HG03354 (cell line): ENCODE results near the gene MAGI2.
"Not testable (repeated sequence)": the region's sequence is repeated elsewhere in the genome, so short reads cannot be mapped to it uniquely, and the experiment has no call there.

Experiments
- ATAC-seq: cut with Tn5 transposase; IDR thresholded peaks from one replicate; pipeline ENCODE4 v1.9.1; 2021; ENCODE audit warnings: mild to moderate bottlenecking; ENCODE audit not compliant: unreplicated experiment, poor library complexity, severe bottlenecking

The MAGI2 gene

GRCh38 chr7:79009647-79010046 is 443.8 kb downstream of the MAGI2 start:
- ATAC-seq, result no peak

GRCh38 chr7:79008786-79009185 is 444.7 kb downstream of the MAGI2 start:
- ATAC-seq, result no peak

DNA sequence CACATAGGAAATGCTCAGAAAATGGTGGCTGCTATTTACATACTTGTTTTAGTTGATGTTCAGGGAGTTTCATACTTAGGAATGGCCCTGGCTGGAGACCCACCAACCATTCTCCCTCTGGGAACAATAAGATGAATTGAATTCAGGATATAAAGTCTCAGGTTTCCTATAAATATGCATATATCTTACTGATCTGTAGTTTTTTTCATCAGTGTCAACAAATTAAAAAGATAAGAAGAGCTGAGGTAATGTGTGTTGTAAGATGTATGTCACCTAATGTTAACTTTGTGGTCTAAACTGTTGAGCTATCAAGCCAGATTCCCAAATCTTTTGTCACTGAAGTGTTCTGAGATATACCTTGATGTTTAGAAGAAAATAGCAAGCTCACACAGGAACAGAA is 457.5 kb downstream of the MAGI2 start:
- no peak for ATAC-seq

- no peak for ATAC-seq
These were observed 460.1 kb downstream of the MAGI2 start for GRCh38 chr7:78993341-78993740.

DNA sequence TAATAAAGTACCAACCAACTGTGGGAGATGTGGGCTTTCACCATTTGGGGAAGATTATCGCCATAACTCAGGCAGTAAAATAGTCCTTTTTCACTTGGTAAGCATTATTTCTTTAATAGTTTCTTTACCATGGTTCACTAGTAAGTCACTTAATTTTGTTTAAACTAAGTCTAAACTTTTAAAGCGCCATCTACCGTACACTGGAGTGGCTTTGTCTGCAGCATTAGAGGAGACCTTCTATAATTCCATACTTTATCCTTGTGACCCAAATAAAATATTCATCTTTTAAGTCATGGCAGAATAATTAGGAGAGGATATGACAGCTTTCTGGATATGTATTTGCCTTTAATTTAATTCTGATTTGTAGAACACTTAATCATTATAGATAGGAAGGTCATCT is 468.0 kb downstream of the MAGI2 start:
- no peak for ATAC-seq

- no peak for ATAC-seq
These were observed 470.0 kb downstream of the MAGI2 start for GRCh38 chr7:78983483-78983882.

DNA sequence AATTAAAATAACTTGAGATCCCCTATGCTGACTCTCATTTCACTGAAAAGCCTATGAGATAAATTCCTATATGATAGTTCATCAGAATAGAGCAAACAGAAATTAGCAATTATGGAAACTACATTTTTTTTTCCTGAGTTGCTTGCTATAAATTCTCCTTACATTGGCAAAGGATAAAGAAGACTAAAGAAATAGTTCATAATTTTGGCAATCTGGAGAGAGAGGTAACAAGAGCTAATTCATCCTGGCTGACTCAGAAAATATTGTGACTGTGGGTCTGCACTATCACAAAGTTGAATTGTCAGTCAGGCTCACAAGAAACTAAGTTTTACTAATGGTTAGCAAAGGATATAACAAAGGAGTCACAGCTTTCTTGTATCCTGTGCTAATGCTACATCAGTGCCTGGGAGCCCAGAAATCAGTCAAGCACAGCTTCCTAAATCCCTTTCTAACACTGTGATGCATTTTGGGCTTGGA is 483.0 kb downstream of the MAGI2 start:
- ATAC-seq, result no peak

DNA sequence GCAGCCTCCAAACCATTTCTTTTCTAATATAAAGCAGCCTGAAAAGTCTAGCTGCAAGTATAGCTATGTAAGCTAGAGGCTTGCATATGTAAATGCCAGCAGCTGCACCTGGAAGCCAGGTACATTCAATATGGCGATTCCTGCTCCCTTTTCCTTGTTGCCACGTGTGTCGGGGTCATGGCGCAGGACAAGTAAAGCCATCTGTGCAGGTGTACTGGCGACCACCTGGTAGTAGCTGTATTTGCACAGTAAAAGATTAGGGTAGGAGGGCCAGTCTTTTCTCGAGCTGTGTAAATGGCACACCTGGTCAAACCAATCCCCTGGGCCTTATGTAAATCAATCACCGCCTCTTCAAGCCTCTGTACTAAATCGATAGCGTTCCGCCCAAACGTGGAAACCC is 484.5 kb downstream of the MAGI2 start:
- no peak for ATAC-seq

DNA sequence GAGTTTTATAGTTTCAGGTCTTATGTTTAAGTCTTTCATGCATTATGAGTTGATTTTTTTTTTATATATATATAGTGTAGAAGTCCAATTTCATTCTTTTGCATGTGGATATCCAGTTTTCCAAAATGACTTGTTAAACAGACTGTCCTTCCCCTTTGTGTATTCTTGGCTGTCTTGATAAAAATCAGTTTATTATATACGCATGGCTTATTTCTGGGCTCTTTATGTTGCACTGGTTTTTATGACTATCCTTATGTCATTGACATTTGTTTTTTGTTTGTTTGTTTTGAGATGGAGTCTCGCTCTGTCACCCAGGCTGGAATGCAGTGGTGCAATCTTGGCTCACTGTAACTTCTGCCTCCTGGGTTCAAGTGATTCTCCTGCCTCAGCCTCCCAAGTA is 485.9 kb downstream of the MAGI2 start:
- ATAC-seq, result not testable (repeated sequence)

DNA sequence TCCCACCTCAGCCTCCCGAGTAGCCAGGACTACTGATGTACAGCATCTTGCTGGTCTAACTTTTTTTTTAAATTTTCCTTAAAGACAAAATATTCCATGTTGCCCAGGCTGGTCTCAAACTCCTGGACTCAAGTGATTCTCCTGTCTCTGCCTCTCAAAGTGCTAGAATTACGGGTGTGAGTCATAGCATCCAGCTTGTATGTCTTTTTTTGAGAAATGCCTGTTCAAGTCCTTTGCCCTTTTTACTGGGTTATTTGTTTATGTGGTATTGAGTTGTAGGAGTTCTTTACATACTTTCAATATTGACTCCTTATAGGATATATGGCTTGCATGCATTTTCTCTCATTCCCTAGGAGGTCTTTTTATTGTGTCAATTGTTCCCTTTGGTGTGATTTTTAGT is 486.4 kb downstream of the MAGI2 start:
- ATAC-seq, result no peak

DNA sequence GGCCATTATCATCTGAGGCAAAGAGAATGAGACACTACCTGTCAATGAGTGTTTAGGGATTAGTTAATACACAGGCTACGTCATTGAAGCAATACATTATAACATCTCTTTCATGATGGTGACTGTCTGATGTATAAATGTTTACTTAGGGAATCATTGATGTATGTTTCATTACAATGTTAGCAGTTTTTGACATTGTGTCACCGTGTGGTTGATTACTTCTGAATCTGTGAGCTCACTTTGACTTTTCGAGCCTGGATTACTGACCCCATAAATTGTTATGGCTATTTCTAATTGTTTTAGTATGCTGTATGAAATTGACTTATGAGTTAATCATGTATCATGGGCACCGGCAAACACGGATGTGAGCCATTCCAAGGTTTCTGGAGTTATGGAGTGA is 494.0 kb downstream of the MAGI2 start:
- ATAC-seq, result no peak

GRCh38 chr7:78955329-78955728 is 498.1 kb downstream of the MAGI2 start:
- no peak for ATAC-seq

DNA sequence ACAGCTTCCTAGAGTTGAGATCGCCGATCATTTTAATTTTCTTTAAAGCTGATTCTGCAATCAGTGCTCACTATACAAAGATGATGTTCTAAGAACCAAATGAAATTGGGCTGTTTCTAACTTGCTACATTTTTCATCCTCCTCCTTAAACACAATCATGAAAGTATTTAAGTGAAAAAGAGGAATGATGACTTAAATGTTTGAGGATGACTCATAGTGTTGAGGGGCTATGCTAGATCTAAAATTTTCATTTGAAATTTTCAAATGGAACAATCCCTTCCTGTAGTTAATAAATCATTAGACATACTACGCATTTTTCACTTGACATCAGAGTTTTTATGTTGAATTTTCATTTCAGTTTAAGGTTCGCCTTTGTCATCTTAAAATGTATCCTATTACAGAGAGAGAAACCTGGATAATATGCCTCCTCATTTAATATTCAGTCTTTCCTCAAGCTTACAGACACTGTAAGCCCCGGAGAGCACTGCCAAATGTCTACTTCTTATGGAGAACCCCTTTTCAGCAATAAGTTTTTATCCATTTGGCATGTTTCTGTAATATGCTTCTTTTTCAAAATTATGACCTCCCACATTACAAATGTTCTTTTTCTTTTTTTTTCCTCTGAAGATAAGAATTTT is 499.6 kb downstream of the MAGI2 start:
- no peak for ATAC-seq

DNA sequence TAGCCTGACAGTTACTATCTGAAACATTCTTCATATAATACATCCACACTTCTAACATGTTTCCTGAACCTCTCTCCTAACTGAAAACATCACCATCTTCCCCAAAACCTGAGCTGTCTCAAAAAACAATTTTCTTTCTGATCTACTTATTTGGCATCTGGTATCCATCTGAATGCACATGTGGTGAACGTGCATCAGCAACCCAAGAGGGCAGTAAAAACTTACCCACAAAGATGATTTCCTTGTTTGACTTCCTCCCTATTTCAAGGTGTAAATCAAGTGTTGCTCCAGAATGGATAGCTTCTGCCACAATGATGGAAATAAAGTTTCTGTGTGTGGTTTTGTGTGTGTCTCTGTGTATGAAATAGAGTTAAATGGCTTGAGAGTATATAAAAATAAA is 500.4 kb downstream of the MAGI2 start:
- no peak for ATAC-seq

GRCh38 chr7:78939669-78940068 is 513.8 kb downstream of the MAGI2 start:
- ATAC-seq, result no peak

DNA sequence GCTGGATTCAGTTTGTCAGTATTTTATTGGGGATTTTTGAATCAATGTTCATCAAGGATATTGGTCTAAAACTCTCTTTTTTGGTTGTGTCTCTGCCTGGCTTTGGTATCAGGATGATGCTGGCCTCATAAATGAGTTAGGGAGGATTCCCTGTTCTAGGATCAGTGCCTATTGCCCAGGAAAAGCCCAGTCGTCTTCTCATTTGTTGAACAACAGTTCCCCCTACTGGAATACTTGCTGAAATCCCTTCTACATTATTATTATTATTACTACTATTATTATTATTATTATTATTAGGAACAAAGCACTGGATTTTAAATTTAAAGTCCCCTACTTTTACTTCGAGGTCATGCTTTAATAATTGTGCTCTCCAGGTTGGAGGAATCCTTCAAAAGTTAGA is 528.9 kb downstream of the MAGI2 start:
- ATAC-seq, result no peak

DNA sequence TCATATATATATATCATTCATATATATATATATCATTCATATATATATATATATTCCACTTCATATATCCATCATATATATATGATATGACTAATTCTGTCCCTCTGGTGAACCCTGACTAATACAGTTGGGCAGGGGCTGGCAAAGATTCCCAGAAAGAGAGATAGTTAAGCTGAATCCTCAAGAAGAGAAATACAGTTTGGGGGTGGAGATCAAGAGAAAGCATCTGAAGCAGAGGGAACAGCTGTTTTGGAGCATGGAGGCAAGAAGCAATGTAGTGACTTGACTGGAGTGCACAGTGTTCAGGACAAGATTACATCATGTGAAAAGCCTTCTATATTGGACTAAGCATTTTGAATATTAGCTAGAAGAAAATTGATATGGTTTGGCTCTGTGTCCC is 540.7 kb downstream of the MAGI2 start:
- no peak for ATAC-seq

GRCh38 chr7:78906735-78907134 is 546.7 kb downstream of the MAGI2 start:
- ATAC-seq, result no peak

DNA sequence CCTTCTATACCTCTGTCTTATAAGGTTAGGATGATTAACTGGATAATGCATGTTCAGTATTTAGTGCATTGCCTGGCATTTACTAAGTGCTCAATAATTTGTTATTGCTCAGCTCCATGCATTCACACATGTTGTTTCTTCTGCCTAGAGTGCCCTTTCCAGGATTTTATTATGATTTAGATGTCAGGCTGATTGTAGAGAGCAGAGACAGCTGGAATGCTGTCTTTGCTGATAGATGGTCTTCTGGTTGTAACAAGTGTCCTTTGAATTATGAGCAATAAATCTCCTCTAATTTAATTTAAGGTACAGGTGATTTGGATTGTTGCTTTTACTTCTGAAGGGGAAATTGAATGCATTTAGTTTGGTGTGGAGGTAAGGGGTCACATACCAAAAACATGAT is 548.0 kb downstream of the MAGI2 start:
- ATAC-seq, result no peak

DNA sequence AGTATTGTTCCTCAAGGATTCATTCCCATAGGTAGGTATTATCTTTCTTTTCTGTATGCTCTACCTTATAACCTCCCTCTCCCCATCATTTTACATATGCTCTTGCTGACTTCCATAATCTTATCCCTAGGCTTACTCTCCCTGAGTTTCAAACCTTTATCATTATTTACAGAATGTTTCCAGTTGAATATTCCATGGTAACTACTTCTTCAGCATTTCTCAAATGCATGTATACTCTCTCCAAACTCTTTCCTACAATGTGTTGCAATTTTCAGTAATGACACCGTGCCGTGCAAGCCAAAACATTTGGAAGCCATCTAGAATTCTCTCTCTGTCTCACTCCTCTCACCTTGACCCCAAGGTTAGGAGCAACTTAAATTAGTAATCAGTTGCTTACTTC is 548.5 kb downstream of the MAGI2 start:
- ATAC-seq, result no peak

- ATAC-seq, result no peak
These were observed 551.9 kb downstream of the MAGI2 start for GRCh38 chr7:78901566-78901965.

DNA sequence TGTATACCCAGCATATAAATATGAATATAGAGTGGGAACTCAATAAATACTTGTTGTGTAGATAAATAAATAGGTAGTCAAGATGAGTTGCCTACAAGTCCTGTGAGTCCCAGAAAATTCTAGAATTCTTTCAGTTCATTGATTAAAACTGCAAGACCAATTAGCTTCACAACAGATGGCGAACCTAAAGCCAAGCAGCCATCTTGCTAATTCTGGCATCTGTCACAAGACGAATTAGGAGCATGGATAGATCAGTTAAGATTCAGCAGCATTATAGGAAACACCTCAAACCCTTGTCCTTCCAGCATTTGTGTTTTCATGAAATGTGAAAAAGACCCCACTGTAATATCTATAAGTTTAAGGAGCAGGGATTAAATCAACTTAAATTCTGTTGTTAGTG is 552.7 kb downstream of the MAGI2 start:
- no peak for ATAC-seq
